EL (cell line): ENCODE measurements around the gene CASZ1.

ENCODE experiments used
- DNase-seq: peaks from one replicate; pipeline ENCODE4 v3.0.0-alpha.2; 2016

The CASZ1 gene

GRCh38 chr1:10724948-10725847 lies 71.2 kb downstream of the CASZ1 start:
- DNase-seq: peak; percentile 45

- no peak for DNase-seq
Measured at GRCh38 chr1:10724511-10724910, 71.9 kb downstream of the CASZ1 start.

DNA sequence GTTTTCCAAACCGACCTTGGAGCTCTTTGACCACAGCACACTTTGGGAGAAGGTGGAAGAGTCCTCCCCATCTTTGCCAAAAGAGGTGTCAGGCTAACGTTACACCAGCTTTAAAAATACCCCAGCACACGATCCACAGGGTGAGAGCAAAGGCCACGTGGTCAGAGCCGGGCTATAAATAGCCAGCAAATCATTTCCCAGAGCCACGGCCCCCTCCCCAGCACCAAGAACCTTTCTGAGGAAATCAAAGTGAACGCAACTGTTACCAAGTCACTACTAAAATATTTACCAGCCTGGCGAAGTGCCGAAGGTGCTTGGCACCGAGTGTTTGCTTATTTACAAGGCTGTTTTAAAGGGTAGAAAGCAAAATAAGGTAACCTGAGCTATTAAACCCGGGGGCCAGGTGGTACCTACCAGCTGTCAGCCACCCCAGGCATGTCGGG lies 72.4 kb downstream of the CASZ1 start:
- DNase-seq: peak; percentile 71

- DNase-seq: no peak
Measured at GRCh38 chr1:10723317-10723716, 73.1 kb downstream of the CASZ1 start.

GRCh38 chr1:10722803-10723202 lies 73.6 kb downstream of the CASZ1 start:
- no peak for DNase-seq

- no peak for DNase-seq
Measured at GRCh38 chr1:10721381-10722321, 74.8 kb downstream of the CASZ1 start.

DNA sequence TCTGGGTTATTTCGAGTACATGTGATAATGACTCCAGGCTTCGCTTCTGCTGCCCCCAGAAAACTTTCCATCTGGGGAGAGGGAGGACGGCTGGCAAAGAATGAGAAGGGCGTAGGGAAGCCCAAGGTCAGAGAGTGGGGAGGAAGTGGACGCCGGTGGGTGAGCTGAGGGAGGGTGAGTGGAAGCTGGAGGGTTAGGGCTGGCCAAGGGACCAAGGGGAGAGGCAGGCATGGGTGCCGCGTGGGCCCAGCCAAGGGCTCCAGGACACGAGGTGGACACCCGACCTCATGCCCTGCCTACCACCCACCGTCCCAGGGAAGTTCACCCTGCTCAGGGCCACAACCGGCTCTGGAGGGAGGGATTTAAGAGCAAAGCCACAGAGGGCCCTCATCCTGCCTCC lies 75.8 kb downstream of the CASZ1 start:
- DNase-seq: no peak

GRCh38 chr1:10718083-10718415 lies 78.4 kb downstream of the CASZ1 start:
- DNase-seq: no peak

GRCh38 chr1:10717296-10718082 lies 79.0 kb downstream of the CASZ1 start:
- no peak for DNase-seq

GRCh38 chr1:10716840-10717239 lies 79.6 kb downstream of the CASZ1 start:
- no peak for DNase-seq

DNA sequence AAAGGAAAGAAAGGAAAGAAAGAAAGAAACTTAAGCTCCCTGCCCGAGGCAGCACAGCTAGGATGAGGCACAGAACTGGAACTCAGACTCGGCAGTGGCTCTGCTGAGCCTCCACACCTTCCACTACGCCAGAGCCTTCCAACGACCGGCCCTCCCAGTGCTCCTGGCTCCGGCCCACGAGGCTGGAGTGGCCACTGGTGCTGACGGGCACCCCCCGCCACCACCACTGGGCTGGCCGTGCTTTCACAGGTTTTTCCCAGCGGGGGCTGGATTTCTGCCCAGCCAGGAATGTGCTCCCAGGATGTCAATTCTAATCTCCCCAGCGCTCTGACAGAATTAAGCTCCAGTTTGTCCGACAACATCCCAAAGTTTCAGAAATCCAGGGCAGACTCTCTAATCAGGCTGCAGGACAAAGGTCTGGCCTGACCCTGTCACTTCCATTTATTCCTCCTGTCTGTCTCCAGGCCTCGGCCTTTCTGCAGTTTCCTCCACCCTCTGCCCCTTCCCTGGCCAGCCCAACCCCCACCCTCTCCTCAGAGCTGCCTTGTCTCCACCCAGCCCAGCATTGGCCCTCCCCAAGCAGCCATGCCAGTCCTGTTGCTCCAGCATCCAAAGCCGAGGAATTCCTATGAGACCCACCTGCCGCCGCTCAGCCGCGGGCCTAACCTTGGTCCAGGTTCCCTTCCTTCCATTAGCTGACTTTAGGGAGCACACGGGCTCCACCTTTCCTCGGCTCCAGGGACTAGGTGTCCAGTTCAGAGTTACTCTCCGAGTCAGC lies 81.9 kb downstream of the CASZ1 start:
- no peak for DNase-seq

DNA sequence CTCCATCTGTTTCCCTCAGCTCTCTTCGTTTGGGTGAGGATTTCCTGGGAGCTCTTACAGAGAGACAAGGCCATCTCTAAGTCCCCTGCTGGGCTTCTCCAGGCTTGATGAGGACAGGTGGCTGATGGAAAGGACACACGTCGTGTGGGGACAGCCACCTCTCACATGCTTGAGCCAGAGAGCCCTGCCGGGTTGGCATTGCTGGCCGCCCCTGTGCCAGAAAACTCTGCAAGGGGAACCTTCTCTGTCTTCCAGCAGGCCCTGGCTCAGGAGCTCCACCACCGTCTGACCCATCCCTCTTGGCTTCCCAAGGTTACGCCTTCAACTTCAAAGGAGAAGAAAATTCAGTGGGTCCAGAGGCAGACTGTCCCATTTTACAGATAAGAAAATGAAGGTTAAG lies 82.8 kb downstream of the CASZ1 start:
- DNase-seq: no peak

- no peak for DNase-seq
Measured at GRCh38 chr1:10712568-10713362, 83.7 kb downstream of the CASZ1 start.

DNA sequence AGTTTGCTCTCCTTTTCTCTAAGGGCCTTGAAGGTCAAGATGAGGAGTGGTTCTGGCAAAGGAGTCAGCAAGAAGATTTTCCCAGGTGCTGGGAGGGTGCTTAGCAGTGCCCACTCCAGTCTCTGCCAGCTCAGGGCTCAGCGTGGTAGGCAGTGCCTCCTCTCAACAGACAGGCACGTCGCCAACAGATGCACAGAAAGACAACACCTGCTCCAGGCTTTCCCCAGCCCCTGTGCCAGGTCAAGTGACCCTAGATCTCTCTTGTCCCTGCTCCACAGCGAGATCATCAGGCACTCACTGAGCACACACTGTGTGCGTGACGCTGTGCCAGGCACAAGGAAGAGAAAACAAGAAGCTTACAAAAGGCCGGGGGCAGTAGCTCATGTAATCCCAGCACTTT lies 86.0 kb downstream of the CASZ1 start:
- no peak for DNase-seq

DNA sequence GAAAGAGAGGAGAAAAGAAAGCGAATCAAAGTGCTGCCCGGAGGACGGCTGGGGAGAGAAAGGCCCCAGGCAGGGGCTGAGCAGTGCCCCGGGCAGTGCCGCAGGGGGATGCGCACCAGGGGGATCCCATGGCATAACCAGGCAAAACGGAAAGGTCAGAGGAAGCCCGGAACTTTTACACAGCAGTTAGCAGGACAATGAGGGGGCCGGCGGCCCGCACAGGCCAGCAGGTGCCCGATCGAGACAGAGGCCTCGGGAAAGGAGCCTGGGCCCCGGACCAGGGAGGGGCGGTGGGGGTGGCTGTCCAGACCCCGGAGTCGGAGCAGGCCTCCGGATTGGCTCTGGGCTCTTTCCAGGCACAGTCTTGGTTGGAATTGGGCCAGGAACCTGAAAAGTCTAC lies 86.8 kb downstream of the CASZ1 start:
- no peak for DNase-seq

DNA sequence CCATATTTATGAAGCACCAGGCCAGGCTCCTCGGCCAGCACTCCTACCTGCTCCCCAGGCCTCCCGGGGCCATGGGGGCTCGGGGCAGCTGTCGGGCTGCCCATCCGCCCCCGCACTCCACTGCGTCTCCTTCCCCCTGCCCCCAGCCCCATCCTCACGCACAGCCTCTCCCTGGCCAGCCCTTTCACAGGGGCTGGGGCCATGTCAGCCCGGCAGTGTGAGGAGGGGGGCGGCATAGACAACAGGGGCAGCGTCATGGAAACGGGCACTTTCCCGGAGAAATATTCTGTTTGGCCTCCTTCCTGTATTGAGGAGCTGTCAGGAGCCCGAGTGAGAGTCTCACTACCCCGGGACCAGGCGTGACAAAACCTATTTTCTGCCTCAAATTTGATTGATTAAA lies 87.3 kb downstream of the CASZ1 start:
- no peak for DNase-seq

DNA sequence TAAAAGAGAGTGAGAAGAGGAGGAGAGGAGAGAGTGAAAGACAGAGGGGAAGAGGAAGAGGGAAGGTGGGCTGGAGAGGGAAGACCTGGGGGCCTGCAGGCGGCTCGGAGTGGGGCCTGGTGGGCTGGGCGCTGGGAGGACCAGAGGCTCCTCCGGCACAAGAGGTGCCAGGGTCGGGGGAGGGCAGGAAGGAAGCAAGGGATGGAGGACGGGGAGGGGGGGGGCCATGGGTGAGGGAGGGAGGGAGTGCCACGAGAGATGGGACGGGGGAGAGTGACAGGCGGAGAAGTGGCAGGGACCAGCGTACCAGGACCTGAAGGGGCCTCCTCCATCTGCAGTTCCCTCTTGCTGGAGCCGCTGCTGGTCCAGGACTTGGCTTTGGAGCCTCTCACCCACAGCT lies 87.7 kb downstream of the CASZ1 start:
- no peak for DNase-seq

DNA sequence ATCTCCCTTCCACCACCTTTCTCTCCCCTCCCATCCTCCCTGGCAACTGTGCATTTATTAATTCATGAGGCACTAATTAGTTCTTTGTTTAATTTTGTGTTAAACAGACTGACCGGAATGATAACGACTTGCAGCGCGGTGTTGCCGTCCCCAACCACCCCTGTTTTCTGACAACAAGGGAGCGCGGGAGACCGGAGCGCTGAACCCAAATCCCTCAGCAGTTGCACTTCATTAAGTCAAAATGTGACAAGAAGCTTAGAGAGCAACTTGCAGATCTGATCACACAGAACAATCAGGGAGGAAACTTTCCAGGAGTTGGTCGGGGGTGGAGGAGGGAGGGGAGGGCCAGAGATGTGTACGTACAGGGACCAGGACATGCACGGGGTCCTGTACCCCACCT lies 89.2 kb downstream of the CASZ1 start:
- DNase-seq: no peak

DNA sequence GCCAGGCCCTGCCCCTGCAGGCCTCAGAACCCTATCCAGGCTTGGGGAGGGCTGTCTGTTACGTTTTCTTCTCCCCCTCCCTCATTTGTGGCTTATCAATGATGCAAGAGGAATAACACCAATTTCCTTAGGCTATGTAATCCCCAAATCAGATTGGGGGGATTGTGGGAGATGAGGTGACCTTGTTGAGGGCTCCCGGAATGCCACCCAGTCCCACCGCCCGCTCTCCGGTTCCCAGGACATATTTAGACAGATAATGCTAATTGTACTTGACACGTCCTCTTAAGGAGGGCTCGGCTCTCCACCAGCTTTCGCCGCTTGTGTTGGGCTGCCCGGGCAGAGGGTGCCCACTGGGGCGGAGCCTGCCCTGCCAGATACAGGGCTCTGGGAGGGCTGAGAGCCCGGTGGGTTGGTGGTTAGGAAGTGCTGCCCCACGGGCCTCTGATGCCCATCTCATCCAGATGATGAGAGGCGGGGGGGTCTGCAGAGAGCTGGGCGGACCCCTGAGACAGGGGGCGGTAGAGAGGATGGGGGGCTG lies 90.0 kb downstream of the CASZ1 start:
- DNase-seq: no peak

DNA sequence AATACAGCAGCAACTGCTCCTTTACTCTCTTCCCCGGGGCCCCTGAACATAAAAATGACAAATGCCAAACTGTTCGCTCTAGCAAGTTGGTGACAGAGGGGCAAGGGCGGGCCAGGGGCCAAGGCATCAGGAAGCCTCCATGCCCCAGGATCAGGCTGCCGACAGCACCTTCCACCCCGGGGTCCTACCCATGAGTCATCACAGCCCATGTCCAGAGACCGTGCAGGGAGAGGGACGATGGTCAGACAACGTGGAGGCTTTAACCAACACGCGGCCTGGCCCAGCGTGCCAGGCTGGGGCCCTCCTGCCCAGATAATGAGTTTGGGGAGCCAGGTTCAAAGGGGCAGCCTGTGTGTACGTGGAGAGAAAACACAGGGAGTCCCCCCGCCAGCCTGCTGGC lies 90.5 kb downstream of the CASZ1 start:
- no peak for DNase-seq

- DNase-seq: no peak
Measured at GRCh38 chr1:10704368-10704882, 92.0 kb downstream of the CASZ1 start.
